PFSK-1 (cell line): ENCODE data around the gene NDUFAF5.

Source experiments
- FOXP2 ChIP-seq: optimal IDR thresholded peaks from 2 replicates; pipeline ENCODE3; 2011; ENCODE audit warnings: borderline replicate concordance, control low read depth, inconsistent platforms; ENCODE audit not compliant: insufficient read depth; ENCODE audit errors: extremely low read length, extremely low read depth
- POLR2AphosphoS5 ChIP-seq: IDR thresholded peaks from 2 replicates; pipeline ENCODE4 v1.6.1; 2012; ENCODE audit warnings: low read depth, mild to moderate bottlenecking, control low read depth, low read length, moderate library complexity
- REST ChIP-seq, 2 experiments: IDR thresholded peaks; 2 replicates each; pipeline versions ENCODE4 v1.6.1 to v1.8.0; 2011 to 2012; ENCODE audit warnings: low read depth in 2 of 2, low read length in 2 of 2, control low read depth in 1 of 2, inconsistent platforms in 1 of 2, mild to moderate bottlenecking in 1 of 2, moderate library complexity in 1 of 2; ENCODE audit not compliant: insufficient read depth in 1 of 2
- SIN3A ChIP-seq: IDR thresholded peaks from 2 replicates; pipeline ENCODE4 v1.6.1; 2012; ENCODE audit warnings: mild to moderate bottlenecking, low read length, moderate library complexity, borderline replicate concordance; ENCODE audit not compliant: insufficient read depth
- TAF1 ChIP-seq: IDR thresholded peaks from 2 replicates; pipeline ENCODE4 v1.6.1; 2012; ENCODE audit warnings: low read length, control low read depth, borderline replicate concordance; ENCODE audit not compliant: insufficient read depth

The NDUFAF5 gene

GRCh38 chr20:13809373-13809772 lies 24.5 kb downstream of the NDUFAF5 start:
- TF ChIP-seq POLR2AphosphoS5 = no peak
- TF ChIP-seq TAF1 = no peak
- no peak for TF ChIP-seq SIN3A
- TF ChIP-seq REST (IDR thresholded peaks at IDR 0.05; ENCODE audit: insufficient read depth in 1 of 2, low read depth in 2 of 2, low read length in 2 of 2) = no peak
- no peak for TF ChIP-seq FOXP2

- TF ChIP-seq REST (IDR thresholded peaks at IDR 0.05; ENCODE audit: insufficient read depth in 1 of 2, low read depth in 2 of 2, low read length in 2 of 2) (no peak), POLR2AphosphoS5 (no peak), FOXP2 (no peak), TAF1 (no peak), SIN3A (no peak)
Observed at GRCh38 chr20:13809855-13810254, 25.0 kb downstream of the NDUFAF5 start.

- no peak for TF ChIP-seq FOXP2
- no peak for TF ChIP-seq TAF1
- no peak for TF ChIP-seq REST (IDR thresholded peaks at IDR 0.05; ENCODE audit: insufficient read depth in 1 of 2, low read depth in 2 of 2, low read length in 2 of 2)
- no peak for TF ChIP-seq SIN3A
- no peak for TF ChIP-seq POLR2AphosphoS5
Observed at GRCh38 chr20:13810446-13810845, 25.6 kb downstream of the NDUFAF5 start.

DNA sequence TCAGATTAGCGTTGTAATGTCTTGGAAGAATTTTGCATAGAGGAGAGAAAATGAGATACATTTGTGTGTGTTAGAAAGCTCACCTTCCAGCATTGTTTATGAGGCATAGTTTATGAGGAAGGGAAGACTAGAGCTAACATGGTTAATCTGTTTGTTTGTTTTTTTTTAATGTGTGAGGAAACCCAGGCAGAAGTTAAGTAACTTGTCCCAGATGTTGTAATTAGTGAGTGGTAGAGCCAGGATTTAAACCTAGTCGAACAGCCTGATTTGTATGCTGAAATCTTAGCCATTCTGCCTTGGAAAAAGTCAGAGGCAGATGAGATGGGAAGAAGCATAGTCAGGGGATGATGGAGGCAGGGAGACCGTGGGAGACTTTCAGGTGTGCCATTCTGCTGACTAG lies 29.1 kb downstream of the NDUFAF5 start:
- no peak for TF ChIP-seq SIN3A
- TF ChIP-seq REST (IDR thresholded peaks at IDR 0.05; ENCODE audit: insufficient read depth in 1 of 2, low read depth in 2 of 2, low read length in 2 of 2) = no peak
- TF ChIP-seq POLR2AphosphoS5 = no peak
- TF ChIP-seq FOXP2 = no peak
- TF ChIP-seq TAF1 = no peak

DNA sequence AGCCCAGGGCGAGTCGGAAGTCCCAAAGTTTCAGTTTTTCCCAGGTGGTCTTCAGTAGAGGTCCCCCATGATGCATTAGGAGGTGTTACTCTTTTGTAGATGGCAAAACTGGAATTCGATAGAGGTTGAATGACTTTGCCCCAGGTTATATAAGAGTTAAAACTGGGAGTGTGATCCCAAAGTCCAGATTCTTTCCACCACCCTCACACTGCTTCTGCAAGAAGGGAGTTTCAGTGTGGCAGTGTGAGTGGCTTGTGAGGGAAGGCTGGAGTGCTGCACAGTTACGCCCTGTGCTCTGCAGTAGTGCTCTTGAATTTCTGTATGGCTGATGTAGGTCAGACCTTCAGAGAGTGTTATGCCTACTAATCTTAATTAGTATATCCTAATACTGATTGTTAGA lies 29.8 kb downstream of the NDUFAF5 start:
- TF ChIP-seq FOXP2 (no peak), TAF1 (no peak), REST (IDR thresholded peaks at IDR 0.05; ENCODE audit: insufficient read depth in 1 of 2, low read depth in 2 of 2, low read length in 2 of 2) (no peak), SIN3A (no peak), POLR2AphosphoS5 (no peak)
